Measurements from ENCODE around the gene WAC.
"Not testable (repeated sequence)": the region's sequence is repeated elsewhere in the genome, so short reads cannot be mapped to it uniquely, and the experiment has no call there.

Gene WAC, protein sequence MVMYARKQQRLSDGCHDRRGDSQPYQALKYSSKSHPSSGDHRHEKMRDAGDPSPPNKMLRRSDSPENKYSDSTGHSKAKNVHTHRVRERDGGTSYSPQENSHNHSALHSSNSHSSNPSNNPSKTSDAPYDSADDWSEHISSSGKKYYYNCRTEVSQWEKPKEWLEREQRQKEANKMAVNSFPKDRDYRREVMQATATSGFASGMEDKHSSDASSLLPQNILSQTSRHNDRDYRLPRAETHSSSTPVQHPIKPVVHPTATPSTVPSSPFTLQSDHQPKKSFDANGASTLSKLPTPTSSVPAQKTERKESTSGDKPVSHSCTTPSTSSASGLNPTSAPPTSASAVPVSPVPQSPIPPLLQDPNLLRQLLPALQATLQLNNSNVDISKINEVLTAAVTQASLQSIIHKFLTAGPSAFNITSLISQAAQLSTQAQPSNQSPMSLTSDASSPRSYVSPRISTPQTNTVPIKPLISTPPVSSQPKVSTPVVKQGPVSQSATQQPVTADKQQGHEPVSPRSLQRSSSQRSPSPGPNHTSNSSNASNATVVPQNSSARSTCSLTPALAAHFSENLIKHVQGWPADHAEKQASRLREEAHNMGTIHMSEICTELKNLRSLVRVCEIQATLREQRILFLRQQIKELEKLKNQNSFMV

GRCh38 chr10:28532337-28533185, at the start of gene WAC:
TSS of gene WAC (plus strand) at chr10:28533118. CDS start at chr10:28533580, 462 bp downstream.
- DNase-seq, result peak; percentile 98

GRCh38 chr10:28489206-28489605, 43.7 kb upstream of the WAC start:
- no peak for DNase-seq

- not testable (repeated sequence) for DNase-seq
Measured at GRCh38 chr10:28490256-28490865, 42.6 kb upstream of the WAC start.

GRCh38 chr10:28492116-28492920, 40.6 kb upstream of the WAC start:
- DNase-seq, result no peak

- no peak for DNase-seq
Measured at GRCh38 chr10:28494420-28494819, 38.5 kb upstream of the WAC start.

- DNase-seq, result no peak
Measured at GRCh38 chr10:28495084-28495483, 37.8 kb upstream of the WAC start.

DNA sequence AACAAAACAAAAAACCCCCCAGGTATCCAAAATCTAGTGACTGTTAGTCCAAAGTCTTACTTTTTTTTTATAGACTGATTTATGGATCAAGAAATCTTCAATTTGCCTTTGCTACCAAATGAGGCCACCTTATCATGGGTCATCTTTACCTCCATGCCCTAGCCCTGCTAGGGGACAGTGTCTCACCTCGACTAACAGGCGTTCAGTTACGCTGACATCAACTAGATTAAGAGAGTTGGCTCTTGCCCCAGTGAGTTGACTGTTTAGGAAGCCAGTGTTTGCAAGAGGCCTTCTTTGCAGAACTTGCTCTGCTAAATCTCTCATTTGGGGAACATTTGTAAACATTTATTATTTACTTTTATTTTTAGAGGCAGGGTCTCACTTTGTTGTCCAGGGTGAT, 36.9 kb upstream of the WAC start:
- DNase-seq, result no peak

DNA sequence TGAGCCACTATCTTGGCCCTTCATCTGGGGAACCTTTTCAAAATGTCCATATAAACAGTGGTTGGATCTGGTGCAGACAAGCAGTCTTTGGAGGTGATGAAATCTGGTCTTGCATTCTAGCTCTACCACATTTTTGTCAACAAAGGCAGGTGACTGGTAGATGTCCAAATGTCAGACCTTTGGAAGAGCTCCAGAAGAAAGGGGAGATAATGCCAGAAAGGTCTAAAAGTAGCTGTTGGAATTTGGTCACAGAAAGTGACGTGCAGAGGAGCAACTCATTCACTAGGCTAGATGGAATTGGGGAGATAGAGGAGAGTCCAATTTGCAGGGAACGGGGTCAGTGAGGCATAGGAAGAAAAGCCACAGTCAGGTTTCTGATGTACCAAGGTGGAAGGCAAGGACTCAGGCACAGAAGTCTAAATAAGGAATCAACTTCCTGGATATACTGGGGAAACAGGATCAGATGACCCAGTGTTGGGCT, 36.4 kb upstream of the WAC start:
- DNase-seq, result no peak

DNA sequence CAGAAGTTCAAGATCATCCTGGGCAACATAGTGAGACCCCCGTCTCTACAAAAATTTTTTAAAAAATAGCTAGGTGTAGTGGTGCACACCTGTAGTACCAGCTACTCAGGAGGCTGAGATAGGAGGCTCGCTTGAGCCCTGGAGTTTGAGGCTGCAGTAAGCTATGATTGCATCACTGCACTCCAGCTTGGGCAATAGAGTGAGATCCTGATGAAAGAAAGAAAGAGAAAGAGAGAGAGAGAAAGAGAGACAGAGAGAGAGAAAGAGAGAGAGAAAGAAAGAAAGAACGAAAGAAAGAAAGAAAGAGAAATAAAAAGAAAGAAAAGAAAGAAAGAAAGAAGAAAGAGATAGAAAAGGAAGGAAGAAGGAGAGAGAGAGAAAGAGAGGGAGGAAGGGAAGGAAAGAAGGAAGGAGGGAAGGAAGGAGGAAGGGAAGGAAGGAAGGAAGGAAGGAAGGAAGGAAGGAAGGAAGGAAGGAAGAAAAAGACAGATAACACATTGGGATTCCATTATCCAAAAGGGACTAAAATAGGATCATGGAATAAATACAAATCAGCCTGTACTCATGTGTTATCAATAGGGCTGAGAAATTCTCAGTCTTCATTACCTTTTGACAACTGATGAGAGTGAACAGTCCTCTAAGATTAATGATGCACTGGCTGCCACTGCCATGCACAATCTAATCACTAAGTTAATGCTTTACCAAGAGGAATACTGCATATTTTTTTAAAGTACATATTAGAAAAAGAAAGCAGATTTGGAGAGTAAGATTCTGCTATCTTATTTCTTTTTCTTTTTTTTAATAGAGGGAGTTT, 35.4 kb upstream of the WAC start:
- DNase-seq, result no peak

- not testable (repeated sequence) for DNase-seq
Measured at GRCh38 chr10:28500203-28500602, 32.7 kb upstream of the WAC start.

- DNase-seq, result no peak
Measured at GRCh38 chr10:28503114-28503513, 29.8 kb upstream of the WAC start.

DNA sequence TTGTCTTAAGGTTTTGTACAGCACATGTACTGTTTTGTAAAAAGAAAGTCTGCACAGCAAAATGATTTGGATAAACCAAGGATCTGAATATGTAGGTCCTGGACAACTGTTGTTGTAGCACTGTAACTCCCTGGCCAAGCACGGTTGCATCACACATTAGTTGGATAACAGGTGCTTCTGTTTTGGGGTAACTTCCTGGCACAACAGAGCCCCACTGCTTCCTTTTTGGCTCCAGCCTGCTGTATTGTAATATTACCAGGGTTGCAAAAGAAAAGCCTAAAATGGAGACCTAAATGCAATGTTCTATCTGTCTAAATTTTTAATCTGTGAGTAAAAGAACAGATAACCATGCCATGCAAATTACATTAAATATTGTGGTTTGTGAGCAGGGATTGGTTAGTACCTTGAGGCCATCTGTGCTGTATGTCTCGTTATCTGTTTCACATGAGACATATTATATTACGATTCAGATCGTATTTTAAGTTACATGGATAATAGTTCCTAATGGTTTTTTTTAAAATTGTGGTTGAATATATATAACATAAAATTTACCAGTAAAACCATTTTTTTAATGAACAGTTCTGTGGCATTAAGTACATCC, 27.5 kb upstream of the WAC start:
- no peak for DNase-seq

DNA sequence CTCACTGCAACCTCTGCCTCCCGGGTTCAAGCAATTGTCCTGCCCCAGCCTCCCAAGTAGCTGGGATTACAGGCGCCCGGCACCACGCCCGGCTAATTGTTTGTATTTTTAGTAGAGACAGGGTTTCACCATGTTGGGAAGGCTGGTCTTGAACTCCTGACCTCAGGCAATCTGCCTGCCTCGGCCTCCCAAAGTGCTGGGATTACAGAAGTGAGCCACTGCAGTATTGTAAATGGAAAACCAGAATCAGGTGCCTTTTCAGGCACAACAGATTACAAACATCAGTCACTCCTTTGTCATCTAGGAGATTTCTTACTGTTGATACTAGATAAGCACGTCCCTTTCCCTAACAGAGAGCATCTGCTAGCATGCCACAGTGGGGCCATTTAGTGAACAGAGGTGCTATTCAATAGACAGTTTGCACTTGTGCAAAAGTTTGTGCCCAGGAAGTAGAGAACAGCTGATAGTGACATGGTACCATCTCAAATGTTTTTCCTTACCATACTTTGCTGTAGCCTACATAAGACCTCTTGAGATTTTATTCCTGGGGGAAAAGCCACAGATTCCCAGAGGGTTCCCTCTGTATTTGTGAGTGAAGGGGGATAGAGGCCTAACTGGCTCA, 24.5 kb upstream of the WAC start:
- no peak for DNase-seq

DNA sequence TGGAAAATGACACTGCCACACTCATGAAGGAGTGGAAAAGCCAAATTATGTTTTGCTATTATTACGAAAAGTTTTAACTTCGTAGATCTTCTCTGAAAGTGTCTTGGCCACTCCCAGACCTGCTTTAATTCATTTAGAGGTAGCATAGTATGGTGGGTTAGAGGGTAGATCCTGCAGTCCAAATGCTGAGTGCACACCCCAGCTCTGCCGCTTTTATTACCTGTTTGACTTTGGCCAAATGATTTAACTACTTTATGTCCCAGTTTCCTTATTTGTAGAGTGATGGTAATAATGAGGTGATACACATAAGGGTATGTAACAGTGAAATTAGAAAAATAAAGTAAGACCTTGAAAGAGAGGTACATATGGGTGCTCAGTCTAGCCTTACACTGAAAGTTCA, 23.6 kb upstream of the WAC start:
- DNase-seq, result no peak

GRCh38 chr10:28514648-28515047, 18.3 kb upstream of the WAC start:
- no peak for DNase-seq

DNA sequence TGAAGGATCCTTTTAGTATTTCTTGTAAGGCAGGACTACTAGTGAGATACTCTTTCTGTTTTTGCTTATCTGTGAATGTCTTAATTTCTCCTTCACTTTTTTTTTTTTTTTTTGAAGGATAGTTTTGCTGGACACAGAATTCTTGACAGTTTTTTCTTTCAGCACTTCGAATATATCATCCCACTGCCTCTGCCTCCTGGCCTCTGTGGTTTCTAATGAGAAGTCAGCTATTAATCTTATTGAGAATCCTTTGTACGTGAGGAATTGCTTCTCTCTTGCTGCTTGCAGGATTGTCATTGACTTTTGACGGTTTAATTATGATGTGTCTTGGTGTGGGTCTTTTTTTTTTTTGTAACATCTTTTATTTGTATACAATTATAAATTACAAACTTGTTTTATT, 12.6 kb upstream of the WAC start:
- DNase-seq, result no peak

- not testable (repeated sequence) for DNase-seq
Measured at GRCh38 chr10:28520828-28521227, 12.1 kb upstream of the WAC start.

DNA sequence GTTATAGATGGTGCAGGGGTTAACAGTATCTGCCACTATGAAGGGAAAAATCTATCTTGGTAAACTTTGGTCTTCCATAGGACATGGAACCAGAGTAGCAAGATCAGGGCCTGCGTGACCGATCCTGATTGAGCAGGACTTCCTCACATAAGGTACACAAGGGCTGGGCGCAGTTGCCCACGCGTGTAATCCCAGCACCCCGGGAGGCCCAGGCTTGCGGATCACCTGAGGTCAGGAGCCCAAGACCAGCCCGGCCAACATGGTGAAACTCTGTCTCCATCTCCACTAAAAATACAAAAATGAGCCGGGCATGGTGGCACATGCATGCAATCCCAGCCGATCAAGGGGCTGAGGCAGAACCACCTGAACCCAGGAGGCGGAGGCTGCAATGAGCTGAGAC, 11.0 kb upstream of the WAC start:
- DNase-seq, result not testable (repeated sequence)

DNA sequence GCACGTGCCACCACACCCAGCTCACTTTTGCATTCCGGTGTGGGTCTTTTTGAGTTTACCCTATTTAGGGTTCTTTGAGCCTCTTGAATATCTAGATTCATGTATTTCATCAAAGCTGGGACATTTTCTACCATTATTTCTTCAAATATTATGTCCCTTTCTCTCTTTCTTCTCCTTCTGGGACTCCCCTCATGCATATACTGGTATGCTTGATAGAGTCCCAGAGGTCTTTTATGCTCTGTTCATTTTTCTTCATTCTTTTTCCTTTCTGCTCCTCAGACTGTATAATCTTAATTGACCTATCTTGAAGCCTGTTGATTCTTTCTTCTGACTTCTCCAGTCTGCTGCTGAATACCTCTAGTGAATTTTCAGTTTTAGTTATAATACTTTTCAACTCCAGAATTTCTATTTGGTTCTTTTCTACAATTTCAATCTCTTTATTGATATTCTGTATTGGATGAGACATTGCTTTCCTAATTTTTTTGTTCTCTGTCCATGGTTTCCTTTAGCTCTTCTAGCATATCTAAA, 9.1 kb upstream of the WAC start:
- DNase-seq, result no peak

GRCh38 chr10:28530751-28531150, 2.2 kb upstream of the WAC start:
- DNase-seq, result no peak

Data from activated T-cell treated with anti-CD3 and anti-CD28 coated beads, Interleukin-2, amount 50 U/mL, for 1 hour (primary cell).